Activated CD8-positive, alpha-beta T cell treated with anti-CD3 and anti-CD28 coated beads for 36 hours (primary cell): ENCODE data around the gene RPL41. TPM values are rescaled to one million over a fixed set of nuclear protein-coding genes. Genes with fewer than 3 reads are reported as not detected.

Source experiments
- ATAC-seq: fragments of 200-7000 bp; cut with Tn5 transposase; one replicate; pipeline ENCODE4 v1.10.0; 2021; ENCODE audit warnings: mild to moderate bottlenecking, moderate library complexity
- CTCF ChIA-PET: fragments of 350-600 bp; sonication (Branson Sonifier 250); formaldehyde crosslinking; loops from one replicate; lab custom pipeline; 2021; ENCODE audit warnings: antibody characterized with exemption; lab: Charles Lee
- POLR2A ChIA-PET: fragments of 350-600 bp; sonication (Branson Sonifier 250); formaldehyde crosslinking; loops from one replicate; lab custom pipeline; 2021; ENCODE audit warnings: antibody characterized with exemption; lab: Charles Lee
- DNase-seq: peaks from one replicate; pipeline ENCODE4 v3.0.0-alpha.2; 2020
- H3K27ac Mint-ChIP-seq: one replicate; pipeline ENCODE4 v1.8.0; 2021; ENCODE audit warnings: mild to moderate bottlenecking, mixed read lengths
- H3K27me3 Mint-ChIP-seq: one replicate; pipeline ENCODE4 v1.8.0; 2021; ENCODE audit warnings: mixed read lengths
- H3K36me3 Mint-ChIP-seq: one replicate; pipeline ENCODE4 v1.8.0; 2021; ENCODE audit warnings: low read depth, mixed read lengths
- H3K4me1 Mint-ChIP-seq: one replicate; pipeline ENCODE4 v1.8.0; 2021; ENCODE audit warnings: low read depth, mixed read lengths
- H3K4me3 Mint-ChIP-seq: one replicate; pipeline ENCODE4 v1.8.0; 2021; ENCODE audit warnings: mild to moderate bottlenecking, moderate library complexity, mixed read lengths
- H3K9me3 Mint-ChIP-seq: one replicate; pipeline ENCODE4 v1.8.0; 2021; ENCODE audit warnings: mixed read lengths
- CTCF ChIP-seq: fragments of 200-600 bp; IDR thresholded peaks from one replicate; pipeline ENCODE4 v1.8.0; 2022; ENCODE audit warnings: antibody characterized with exemption, mild to moderate bottlenecking
- intact Hi-C: fragments of 100-400 bp; cut with micrococcal nuclease; formaldehyde crosslinking; loops from one replicate; pipeline ENCODE4 v1.10.0; 2022
- total RNA-seq, 2 experiments: library from RNA; stranded (reverse); gene quantifications; one replicate each; pipeline ENCODE4 v1.2.3, GENCODE V29; 2021

The RPL41 gene
- total RNA-seq, 2 experiments from 2014 or later: 5,401 to 5,452 TPM

- Mint-ChIP-seq H3K27me3 (no peaks in the 10 kb centered on the region), H3K4me1 (peaks cover 22% of the 10 kb centered on the region), H3K4me3 (peak overlapping the region; percentile 95), H3K27ac (peak overlapping the region; percentile 98), H3K36me3 (peaks cover 61% of the 10 kb centered on the region), H3K9me3 (no peaks in the 10 kb centered on the region)
- DNase-seq (no peak), ATAC-seq (no peak)
- ChIA-PET POLR2A (interaction anchor here (0.6 to 5.7 kb wide), 20 partner anchors 10 to 155 kb away, joined by 3 to 51 read pairs (median 7); partner anchors contain the start of genes CNPY2, ESYT1, MYL6B and PA2G4), CTCF (interaction anchor here (0.8 to 3.9 kb wide), 7 partner anchors 26 to 423 kb away, joined by 4 to 25 read pairs (median 6); partner anchors contain the start of genes ESYT1, SMARCC2 and ZC3H10)
- intact Hi-C loops: no loop called here
- TF ChIP-seq CTCF: no peak
Measured at GRCh38 chr12:56160894-56161689, 44.7 kb downstream of the RPL41 start.

GRCh38 chr12:56161690-56162351, 45.4 kb downstream of the RPL41 start:
- peaks cover 61% of the 10 kb centered on the region for H3K36me3 Mint-ChIP-seq
- peaks cover 22% of the 10 kb centered on the region for H3K4me1 Mint-ChIP-seq
- ChIA-PET POLR2A (interaction anchor here (0.6 to 5.7 kb wide), 20 partner anchors 9 to 154 kb away, joined by 3 to 51 read pairs (median 6); partner anchors contain the start of genes CNPY2, ESYT1, MYL6B and PA2G4), CTCF (interaction anchor here (0.9 to 3.9 kb wide), 6 partner anchors 25 to 44 kb away, joined by 5 to 25 read pairs (median 6); partner anchors contain the start of genes ESYT1, SMARCC2 and ZC3H10)
- TF ChIP-seq CTCF: no peak
- H3K9me3 Mint-ChIP-seq: no peaks in the 10 kb centered on the region
- ATAC-seq (no peak), DNase-seq (no peak)
- H3K27ac Mint-ChIP-seq: peak overlapping the region; percentile 98
- peak overlapping the region; percentile 95 for H3K4me3 Mint-ChIP-seq
- intact Hi-C loops: no loop called here
- no peaks in the 10 kb centered on the region for H3K27me3 Mint-ChIP-seq

- no peak for DNase-seq
- peaks cover 64% of the 10 kb centered on the region for H3K36me3 Mint-ChIP-seq
- peak overlapping the region; percentile 9 for H3K27ac Mint-ChIP-seq
- H3K4me1 Mint-ChIP-seq: peaks cover 18% of the 10 kb centered on the region
- ChIA-PET CTCF (interaction anchor here (1.4 to 3.9 kb wide), 2 partner anchors 26 to 35 kb away, joined by 5 to 25 read pairs; partner anchors contain the start of genes ESYT1 and SMARCC2), POLR2A (interaction anchor here (0.7 to 5.7 kb wide), 17 partner anchors 8 to 59 kb away, joined by 3 to 51 read pairs (median 7); partner anchors contain the start of genes ESYT1, PA2G4 and ZC3H10)
- no peak for ATAC-seq
- H3K4me3 Mint-ChIP-seq: no peak overlapping the region
- H3K27me3 Mint-ChIP-seq: no peaks in the 10 kb centered on the region
- TF ChIP-seq CTCF: no peak
- intact Hi-C loops: no loop called here
- no peaks in the 10 kb centered on the region for H3K9me3 Mint-ChIP-seq
Measured at GRCh38 chr12:56162468-56163290, 46.2 kb downstream of the RPL41 start.

GRCh38 chr12:56163533-56164344, 47.3 kb downstream of the RPL41 start:
- intact Hi-C loops: no loop called here
- TF ChIP-seq CTCF: no peak
- H3K4me1 Mint-ChIP-seq: peaks cover 18% of the 10 kb centered on the region
- no peak overlapping the region for H3K4me3 Mint-ChIP-seq
- no peak for DNase-seq
- POLR2A ChIA-PET: interaction anchor here (0.8 to 5.7 kb wide), 8 partner anchors 7 to 46 kb away, joined by 3 to 51 read pairs (median 9); partner anchors contain the start of genes ESYT1, SMARCC2 and ZC3H10
- ATAC-seq: no peak
- H3K36me3 Mint-ChIP-seq: peaks cover 62% of the 10 kb centered on the region
- CTCF ChIA-PET: interaction anchor here (1.2 to 3.9 kb wide), 2 partner anchors 25 to 44 kb away, joined by 4 to 25 read pairs; partner anchors contain the start of gene SMARCC2
- H3K9me3 Mint-ChIP-seq: no peaks in the 10 kb centered on the region
- no peaks in the 10 kb centered on the region for H3K27me3 Mint-ChIP-seq
- H3K27ac Mint-ChIP-seq: peak overlapping the region; percentile 67
